HFF-Myc (cell line): Measurements from ENCODE around the gene HUS1.
"Not testable (repeated sequence)": the region's sequence is repeated elsewhere in the genome, so short reads cannot be mapped to it uniquely, and the experiment has no call there.

Source experiments
- DNase-seq: peaks from one replicate; pipeline ENCODE4 v3.0.0-alpha.2; 2011; ENCODE audit warnings: low read depth; ENCODE audit errors: extremely low read depth
- H3K4me3 ChIP-seq: replicated peaks from 2 replicates; pipeline ENCODE4 v1.5.1; 2011; ENCODE audit warnings: low read depth, mild to moderate bottlenecking, control low read depth, low read length
- TF ChIP-seq, protein P1 (sequence below): IDR thresholded peaks from 2 replicates; pipeline ENCODE4 v1.5.1; 2012; ENCODE audit warnings: mild to moderate bottlenecking, low read depth, low read length, control low read depth; ENCODE audit errors: missing control alignments

The HUS1 gene

DNA sequence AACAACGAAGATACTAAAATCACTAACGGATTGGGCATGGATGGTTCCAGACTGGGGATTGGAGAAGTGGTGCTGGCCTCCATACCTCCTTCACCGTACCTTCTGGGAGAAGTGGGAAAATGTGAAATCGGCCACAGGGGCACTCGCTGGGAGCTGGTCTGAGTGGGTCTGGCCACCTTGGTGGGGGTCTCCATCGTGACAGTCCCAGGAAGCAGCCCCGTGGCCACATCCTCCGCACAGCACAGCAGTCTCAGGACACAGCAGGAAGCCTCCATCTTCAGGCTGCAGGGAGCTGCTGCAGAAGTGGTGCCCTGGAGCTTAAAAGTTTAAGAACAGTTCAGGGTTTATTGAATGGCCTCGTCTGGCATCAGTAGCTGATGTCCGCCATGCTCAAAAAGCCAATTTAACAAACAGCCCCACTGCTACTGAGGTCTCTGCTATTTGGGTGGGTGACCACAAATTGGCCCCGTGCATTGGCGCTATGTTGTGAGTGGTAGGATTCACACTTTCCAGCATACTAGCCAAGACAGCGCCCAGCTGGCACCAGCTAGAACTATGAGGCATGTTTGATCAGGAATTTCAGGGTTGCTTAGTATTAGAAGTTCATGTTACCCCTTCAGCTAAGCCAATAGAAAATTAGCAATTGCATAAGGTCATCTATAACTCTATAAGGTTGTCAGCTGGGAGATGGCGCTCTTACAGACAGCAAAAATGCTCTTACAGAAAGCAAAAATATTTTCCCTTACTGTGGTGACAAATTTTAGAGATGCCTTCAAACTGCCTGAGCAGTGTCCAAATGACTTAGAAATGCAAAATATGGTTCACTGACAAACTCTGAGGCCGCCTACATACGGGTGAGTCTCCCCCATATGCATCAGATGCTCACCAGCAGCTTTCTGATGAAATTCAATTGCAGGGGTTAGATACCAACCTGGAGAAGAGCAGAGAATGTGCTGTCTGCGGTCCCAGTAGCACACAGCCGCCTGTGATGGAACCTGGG lies 48.1 kb downstream of the HUS1 start:
- TF ChIP-seq, protein P1, sequence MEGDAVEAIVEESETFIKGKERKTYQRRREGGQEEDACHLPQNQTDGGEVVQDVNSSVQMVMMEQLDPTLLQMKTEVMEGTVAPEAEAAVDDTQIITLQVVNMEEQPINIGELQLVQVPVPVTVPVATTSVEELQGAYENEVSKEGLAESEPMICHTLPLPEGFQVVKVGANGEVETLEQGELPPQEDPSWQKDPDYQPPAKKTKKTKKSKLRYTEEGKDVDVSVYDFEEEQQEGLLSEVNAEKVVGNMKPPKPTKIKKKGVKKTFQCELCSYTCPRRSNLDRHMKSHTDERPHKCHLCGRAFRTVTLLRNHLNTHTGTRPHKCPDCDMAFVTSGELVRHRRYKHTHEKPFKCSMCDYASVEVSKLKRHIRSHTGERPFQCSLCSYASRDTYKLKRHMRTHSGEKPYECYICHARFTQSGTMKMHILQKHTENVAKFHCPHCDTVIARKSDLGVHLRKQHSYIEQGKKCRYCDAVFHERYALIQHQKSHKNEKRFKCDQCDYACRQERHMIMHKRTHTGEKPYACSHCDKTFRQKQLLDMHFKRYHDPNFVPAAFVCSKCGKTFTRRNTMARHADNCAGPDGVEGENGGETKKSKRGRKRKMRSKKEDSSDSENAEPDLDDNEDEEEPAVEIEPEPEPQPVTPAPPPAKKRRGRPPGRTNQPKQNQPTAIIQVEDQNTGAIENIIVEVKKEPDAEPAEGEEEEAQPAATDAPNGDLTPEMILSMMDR, result no peak
- no peak overlapping the region for H3K4me3 ChIP-seq
- DNase-seq, result no peak

DNA sequence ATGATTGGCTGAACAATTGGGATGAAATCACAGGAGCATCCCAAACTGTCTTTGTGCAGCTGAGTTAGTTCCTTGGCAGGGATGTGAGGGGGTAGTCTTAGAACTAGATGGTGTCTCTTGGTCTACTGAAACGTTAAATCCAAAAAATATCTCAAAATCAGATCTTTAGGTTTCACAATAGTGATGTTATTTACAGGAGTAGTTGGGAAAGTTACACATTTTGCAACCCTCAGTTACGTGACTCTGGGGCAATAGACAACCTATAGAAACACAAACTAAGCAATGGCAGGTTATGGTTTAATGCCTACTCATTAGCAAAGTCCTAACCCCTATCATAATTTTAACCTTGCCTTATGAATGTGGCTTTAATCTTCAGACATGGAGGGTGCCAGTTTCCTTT lies 55.1 kb downstream of the HUS1 start:
- no peak overlapping the region for H3K4me3 ChIP-seq
- no peak for DNase-seq
- TF ChIP-seq, protein P1, result no peak

DNA sequence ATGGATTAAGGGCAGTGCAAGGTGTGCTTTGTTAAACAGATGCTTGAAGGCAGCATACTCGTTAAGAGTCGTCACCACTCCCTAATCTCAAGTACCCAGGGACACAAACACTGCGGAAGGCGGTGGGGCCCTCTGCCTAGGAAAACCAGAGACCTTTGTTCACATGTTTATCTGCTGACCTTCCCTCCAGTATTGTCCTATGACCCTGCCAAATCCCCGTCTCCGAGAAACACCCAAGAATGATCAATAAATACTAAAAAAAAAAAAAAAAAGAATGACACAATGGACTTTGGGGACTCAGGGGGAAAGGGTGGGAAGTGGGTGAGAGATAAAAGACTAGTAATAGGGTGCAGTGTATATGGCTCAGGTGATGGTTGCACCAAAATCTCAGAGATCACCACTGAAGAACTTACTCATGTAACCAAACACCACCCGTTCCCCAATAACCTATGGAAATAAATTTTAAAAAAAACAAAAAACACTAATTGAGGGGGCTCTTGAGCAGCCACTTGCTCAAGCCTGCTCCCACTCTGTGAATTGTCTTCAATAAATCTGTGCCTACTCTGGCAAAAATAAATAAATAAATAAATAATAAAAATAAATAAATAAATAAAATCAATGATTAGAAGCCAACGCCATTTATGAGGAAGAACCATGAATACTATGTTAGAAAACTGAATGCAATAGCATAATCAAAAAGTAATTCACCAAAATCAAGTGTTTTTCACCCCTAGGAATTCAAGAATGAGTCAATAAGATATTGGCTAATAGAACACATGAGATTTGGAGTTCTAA lies 56.1 kb downstream of the HUS1 start:
- H3K4me3 ChIP-seq, DNase-seq: not testable (repeated sequence)

DNA sequence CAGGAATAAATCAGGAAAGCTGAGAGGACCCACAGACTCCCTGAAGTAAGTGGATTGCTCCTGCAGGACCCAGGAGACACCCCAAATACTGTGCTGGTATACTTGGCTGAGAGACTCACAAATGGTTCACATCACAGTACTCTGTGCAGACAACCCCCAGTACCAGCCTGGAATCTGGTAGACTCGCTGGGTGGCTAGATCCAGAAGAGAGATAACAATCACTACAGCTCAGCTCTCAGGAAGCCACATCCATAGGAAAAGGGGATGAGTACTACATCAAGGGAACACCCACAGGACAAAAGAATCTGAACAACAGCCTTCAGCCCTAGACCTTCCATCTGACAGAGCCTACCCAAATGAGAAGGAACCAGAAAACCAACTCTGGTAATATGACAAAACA lies 62.9 kb downstream of the HUS1 start:
- not testable (repeated sequence) for H3K4me3 ChIP-seq, DNase-seq

DNA sequence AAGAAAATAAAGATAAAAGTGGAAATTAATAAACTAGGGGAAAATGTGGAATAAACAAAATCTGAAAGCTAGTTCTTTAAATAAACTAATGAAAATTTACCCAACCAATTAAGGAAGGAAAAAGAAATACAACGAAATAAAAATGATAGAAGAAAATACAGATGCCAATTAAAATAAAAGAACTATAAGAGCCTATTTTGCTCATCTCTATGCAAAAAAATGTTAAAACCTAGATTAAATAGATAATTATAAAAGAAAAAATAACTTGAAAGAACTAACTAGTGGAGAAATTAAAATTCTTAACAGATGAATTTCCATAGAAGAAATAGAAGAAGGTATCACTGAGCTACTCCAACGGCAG lies 63.8 kb downstream of the HUS1 start:
- TF ChIP-seq, protein P1, result no peak
- H3K4me3 ChIP-seq, result no peak overlapping the region
- no peak for DNase-seq

DNA sequence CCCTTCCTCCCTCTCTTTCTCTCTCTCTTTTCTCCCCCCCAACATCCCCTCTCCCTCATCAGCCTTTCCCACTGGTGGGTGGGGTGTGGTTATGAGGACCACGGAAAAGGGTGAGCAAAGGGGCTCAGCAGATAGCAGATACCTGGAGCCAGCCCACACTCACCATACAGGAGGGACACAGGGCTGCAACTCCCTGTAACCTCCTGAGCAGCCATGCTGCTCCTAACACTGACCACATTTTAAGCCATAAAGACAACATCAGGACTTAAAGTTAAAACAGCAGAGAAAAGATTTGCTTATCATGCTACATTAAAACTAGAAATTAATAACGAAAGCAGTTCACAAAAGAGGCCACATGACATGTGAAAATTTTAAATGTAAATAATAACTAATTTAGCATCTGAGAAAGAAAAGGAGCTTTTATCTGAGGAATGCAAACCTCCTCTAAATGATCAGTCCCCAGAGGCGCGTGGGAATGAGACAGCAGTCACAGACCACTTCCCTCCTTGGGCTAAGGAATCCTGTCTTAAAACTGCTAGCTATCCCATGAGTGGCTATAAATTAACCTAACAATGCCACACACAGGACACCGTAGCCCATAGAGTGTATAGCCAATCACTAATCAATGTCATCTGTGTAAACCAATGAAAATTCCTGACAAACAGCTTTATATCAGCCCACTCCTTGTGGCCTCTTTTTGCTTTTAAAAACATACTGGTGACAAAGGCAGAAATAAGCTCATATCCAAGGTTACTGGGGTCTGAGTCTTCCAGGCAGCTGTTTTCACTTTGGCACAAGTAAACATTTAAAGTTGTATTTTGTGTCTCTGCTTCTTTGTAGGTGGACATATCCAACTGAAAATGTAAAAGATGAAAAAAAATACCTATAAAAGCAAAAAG lies 64.4 kb downstream of the HUS1 start:
- TF ChIP-seq, protein P1, result no peak
- DNase-seq, result peak; percentile 42
- no peak overlapping the region for H3K4me3 ChIP-seq
